Measurements from ENCODE around the gene COX7A2. TPM values are rescaled to one million over a fixed set of nuclear protein-coding genes. Genes with fewer than 3 reads are reported as not detected.
A peak's percentile ranks its signal among the peaks of the same experiment; 100 is the strongest.

COX7A2 gene
- total and polyA plus RNA-seq, 10 of the 15 experiments (the other 5 are each of a cell fraction or from before 2014, with no cell fraction given), result 199 to 1,834 (median 576) TPM

- TF ChIP-seq PKNOX1 (IDR thresholded peaks at IDR 0.05), result peak; percentile 87
- peak; percentile 69 for TF ChIP-seq FOXM1 (IDR thresholded peaks at IDR 0.05; ENCODE audit: low read depth, low read length)
- peak; percentile 44 for TF ChIP-seq SIX5 (IDR thresholded peaks at IDR 0.05; ENCODE audit: low read depth, low read length, severe bottlenecking)
- TF ChIP-seq SKIL (IDR thresholded peaks at IDR 0.05; ENCODE audit: low read depth, poor library complexity, severe bottlenecking), result peak; percentile 54
- TF ChIP-seq BMI1 (IDR thresholded peaks at IDR 0.05; ENCODE audit: borderline replicate concordance), result 0 out of 2 replicates have a peak, but pooled peaks have one; percentile 21
- peak; percentile 58; the same call in 1 of the 2 replicates for TF ChIP-seq GATAD2B (conservative IDR thresholded peaks at IDR 0.05; ENCODE audit: low read depth)
- TF ChIP-seq LARP7 (IDR thresholded peaks at IDR 0.05), result peak; percentile 69; the same call in 1 of the 2 replicates
- TF ChIP-seq SMAD1 (IDR thresholded peaks at IDR 0.05; ENCODE audit: low read depth, partially characterized antibody), result peak; percentile 81
- TF ChIP-seq, protein P1, sequence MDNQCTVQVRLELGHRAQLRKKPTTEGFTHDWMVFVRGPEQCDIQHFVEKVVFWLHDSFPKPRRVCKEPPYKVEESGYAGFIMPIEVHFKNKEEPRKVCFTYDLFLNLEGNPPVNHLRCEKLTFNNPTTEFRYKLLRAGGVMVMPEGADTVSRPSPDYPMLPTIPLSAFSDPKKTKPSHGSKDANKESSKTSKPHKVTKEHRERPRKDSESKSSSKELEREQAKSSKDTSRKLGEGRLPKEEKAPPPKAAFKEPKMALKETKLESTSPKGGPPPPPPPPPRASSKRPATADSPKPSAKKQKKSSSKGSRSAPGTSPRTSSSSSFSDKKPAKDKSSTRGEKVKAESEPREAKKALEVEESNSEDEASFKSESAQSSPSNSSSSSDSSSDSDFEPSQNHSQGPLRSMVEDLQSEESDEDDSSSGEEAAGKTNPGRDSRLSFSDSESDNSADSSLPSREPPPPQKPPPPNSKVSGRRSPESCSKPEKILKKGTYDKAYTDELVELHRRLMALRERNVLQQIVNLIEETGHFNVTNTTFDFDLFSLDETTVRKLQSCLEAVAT (IDR thresholded peaks at IDR 0.05), result peak; percentile 86
- TF ChIP-seq E4F1 (IDR thresholded peaks at IDR 0.05; ENCODE audit: borderline replicate concordance, partially characterized antibody), result no peak
- no peak for TF ChIP-seq YBX1 (IDR thresholded peaks at IDR 0.05)
- TF ChIP-seq KLF5 (IDR thresholded peaks at IDR 0.05; ENCODE audit: partially characterized antibody), result peak; percentile 46
- TF ChIP-seq, protein P2, sequence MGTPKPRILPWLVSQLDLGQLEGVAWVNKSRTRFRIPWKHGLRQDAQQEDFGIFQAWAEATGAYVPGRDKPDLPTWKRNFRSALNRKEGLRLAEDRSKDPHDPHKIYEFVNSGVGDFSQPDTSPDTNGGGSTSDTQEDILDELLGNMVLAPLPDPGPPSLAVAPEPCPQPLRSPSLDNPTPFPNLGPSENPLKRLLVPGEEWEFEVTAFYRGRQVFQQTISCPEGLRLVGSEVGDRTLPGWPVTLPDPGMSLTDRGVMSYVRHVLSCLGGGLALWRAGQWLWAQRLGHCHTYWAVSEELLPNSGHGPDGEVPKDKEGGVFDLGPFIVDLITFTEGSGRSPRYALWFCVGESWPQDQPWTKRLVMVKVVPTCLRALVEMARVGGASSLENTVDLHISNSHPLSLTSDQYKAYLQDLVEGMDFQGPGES (IDR thresholded peaks at IDR 0.05), result no peak
- no peak for TF ChIP-seq ASH2L (IDR thresholded peaks at IDR 0.05; ENCODE audit: borderline replicate concordance, low read depth)
- TF ChIP-seq CHD1 (IDR thresholded peaks at IDR 0.05; ENCODE audit: low read depth, low read length), result no peak; the same call in 1 of the 2 replicates
- peak; percentile 61; the same call in 1 of the 2 replicates for TF ChIP-seq MTA2 (IDR thresholded peaks at IDR 0.05; ENCODE audit: low read depth)
- TF ChIP-seq TBL1XR1 (IDR thresholded peaks at IDR 0.05; ENCODE audit: low read depth, low read length), result 0 out of 2 replicates have a peak, but pooled peaks have one; percentile 59
- TF ChIP-seq MTA3 (IDR thresholded peaks at IDR 0.05; ENCODE audit: borderline replicate concordance, low read length), result peak; percentile 84; the same call in 1 of the 2 replicates
- TF ChIP-seq STAT3 (IDR thresholded peaks at IDR 0.05; ENCODE audit: low read depth, low read length), result 0 out of 2 replicates have a peak, but pooled peaks have one; percentile 20
- peak in 1 of 2 experiments; percentile 47; a peak in 2 of 4 replicates for TF ChIP-seq IKZF2 (IDR thresholded peaks at IDR 0.05)
- no peak for TF ChIP-seq KDM1A (IDR thresholded peaks at IDR 0.05; ENCODE audit: borderline replicate concordance)
- peak; percentile 92; the same call in 1 of the 2 replicates for TF ChIP-seq SMAD5 (IDR thresholded peaks at IDR 0.05; ENCODE audit: low read depth)
- TF ChIP-seq RUNX3 (IDR thresholded peaks at IDR 0.05; ENCODE audit: low read length), result peak; percentile 83
These were observed at the start of gene COX7A2 (continued) for GRCh38 chr6:75243333-75244062.

Data from GM12878 (cell line).